GM12865 (cell line): ENCODE results near the gene IFITM5.
"Not testable (repeated sequence)": the region's sequence is repeated elsewhere in the genome, so short reads cannot be mapped to it uniquely, and the experiment has no call there.

ENCODE experiments used
- DNase-seq: peaks from one replicate; pipeline ENCODE4 v3.0.0; 2010; ENCODE audit warnings: low read depth
- H3K4me3 ChIP-seq: 2 replicates; pipeline ENCODE4 v1.5.1; 2011; ENCODE audit warnings: mild to moderate bottlenecking, low read depth, low read length, control low read depth
- CTCF ChIP-seq: IDR thresholded peaks from 2 replicates; pipeline ENCODE4 v1.5.1; 2011; ENCODE audit warnings: low read length, control low read depth, low read depth, inconsistent platforms; ENCODE audit not compliant: insufficient read depth; ENCODE audit errors: missing control alignments

The IFITM5 gene

DNA sequence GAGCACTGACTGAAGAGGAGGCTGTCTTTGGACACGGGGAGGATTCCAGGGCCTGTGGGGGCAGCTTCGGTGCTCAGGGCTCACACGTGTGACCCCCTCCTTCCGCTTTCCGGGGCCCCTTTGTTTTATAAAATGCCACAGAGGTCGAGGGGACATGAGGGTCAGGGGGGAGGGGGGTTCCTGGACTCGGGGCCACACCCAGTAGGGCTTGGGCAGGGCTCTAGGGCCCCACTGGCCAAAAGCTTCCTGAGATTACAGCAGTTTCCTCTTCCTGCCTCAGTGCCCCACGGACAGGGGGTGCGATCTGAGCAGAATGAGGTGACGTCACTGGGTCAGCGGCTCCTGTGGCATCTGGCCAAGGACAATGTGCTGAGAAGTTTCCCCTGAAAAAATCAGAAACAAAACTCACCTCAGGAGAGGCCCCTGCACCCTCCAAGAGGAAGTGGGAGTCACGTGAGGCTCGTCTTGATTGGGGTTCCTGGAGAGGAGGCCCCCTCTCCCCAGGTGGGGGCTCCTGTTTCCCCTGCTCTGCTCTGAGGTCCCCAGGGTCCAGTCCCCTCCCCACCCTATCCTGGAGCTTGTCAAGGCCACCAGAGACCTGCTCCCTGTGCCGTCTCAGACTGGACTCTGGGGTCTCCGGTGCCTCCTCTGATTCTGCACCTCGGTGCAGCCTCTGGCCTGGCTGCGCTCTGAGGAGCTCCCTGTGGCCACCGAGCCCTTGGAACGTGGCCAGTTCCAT, 27.7 kb upstream of the IFITM5 start:
- peak; percentile 94 for DNase-seq
- TF ChIP-seq CTCF: no peak
- peak overlapping the region; percentile 40 for H3K4me3 ChIP-seq

DNA sequence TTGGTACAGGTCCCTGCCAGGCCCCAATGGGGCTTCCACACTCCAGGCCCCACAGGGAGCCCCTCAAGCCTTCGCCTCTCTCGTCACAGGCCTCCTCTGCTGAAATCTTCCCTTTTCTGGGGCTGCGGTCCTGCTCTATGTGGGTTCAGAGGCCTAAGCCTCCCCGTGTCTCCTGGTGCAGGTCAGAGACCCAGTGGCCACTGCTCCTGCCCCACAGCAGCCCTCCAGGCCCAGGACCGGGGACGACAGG, 27.2 kb upstream of the IFITM5 start:
- no peak for TF ChIP-seq CTCF
- DNase-seq: no peak
- peak overlapping the region; percentile 40 for H3K4me3 ChIP-seq

DNA sequence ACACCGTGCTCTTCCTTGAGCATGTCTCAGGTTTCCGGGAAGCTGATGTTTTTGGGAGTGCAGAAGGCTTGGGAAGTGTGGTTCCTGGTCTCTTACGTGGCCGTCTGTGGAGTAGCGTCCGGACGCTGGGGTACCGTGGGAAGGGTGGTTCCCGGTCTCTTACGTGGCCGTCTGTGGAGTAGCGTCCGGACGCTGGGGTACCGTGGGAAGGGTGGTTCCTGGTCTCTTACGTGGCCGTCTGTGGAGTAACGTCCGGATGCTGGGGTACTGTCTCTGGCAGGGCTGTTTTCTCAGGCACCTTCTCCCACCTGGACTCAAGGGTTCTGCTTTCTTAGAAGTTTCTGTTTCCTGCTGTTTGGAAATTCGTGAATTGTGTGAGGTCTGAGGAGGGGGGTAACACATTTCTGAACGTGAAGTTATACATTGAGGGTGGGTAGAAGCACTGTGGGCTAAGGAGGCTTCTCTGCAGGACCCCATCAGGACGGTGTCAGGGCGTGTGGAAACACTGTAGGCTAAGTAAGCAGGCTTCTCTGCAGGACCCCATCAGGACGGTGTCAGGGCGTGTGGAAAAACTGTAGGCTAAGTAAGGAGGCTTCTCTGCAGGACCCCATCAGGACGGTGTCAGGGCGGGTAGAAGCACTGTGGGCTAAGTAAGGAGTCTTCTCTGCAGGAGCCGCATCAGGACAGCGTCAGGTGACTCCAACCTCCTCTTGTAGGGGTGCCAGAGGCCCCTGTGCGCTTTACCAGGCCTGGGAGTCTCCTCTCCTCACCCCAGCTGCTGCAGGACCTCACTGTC, 26.7 kb upstream of the IFITM5 start:
- no peak for DNase-seq
- TF ChIP-seq CTCF: no peak
- peak overlapping the region; percentile 40 for H3K4me3 ChIP-seq

DNA sequence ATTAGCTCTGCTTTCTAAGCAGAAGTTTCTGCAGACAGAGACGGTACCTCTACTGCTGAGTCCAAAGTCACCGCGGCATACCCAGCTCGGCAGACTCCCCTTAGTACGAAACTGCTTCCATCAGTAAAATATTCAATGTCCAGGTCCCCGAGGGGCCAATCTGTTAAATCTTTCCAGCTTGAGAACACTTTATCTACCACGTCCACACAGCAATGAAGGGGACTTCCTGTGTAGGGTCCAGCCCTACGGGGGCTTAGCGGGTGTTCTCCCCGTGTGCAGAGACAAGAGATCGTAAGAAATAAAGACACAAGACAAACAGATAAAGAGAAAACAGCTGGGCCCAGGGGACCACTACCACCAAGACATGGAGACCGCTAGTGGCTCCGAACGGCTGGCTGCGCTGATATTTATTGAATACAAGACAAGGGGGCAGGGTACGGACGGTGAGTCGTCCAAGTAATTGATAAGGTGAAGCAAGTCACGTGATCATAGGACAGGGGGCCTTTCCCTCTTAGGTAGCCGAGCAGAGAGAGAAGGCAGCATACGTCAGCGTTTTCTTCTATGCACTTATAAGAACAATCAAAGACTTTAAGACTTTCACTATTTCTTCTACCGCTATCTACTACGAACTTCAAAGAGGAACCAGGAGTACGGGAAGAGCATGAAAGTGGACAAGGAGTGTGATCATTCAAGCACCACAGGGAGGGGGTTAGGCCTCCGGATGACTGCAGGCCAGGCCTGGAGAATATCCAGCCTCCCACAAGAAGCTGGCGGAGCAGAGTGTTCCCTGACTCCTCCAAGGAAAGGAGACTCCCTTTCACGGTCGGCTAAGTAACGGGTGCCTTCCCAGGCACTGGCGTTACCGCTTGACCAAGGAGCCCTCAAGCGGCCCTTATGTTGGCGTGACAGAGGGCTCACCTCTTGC, 25.5 kb upstream of the IFITM5 start:
- H3K4me3 ChIP-seq, DNase-seq: not testable (repeated sequence)

GRCh38 chr11:324156-324555, 24.8 kb upstream of the IFITM5 start:
- no peak overlapping the region for H3K4me3 ChIP-seq
- no peak for TF ChIP-seq CTCF
- DNase-seq: no peak

GRCh38 chr11:319888-320273, 20.6 kb upstream of the IFITM5 start:
- not testable (repeated sequence) for H3K4me3 ChIP-seq, DNase-seq

DNA sequence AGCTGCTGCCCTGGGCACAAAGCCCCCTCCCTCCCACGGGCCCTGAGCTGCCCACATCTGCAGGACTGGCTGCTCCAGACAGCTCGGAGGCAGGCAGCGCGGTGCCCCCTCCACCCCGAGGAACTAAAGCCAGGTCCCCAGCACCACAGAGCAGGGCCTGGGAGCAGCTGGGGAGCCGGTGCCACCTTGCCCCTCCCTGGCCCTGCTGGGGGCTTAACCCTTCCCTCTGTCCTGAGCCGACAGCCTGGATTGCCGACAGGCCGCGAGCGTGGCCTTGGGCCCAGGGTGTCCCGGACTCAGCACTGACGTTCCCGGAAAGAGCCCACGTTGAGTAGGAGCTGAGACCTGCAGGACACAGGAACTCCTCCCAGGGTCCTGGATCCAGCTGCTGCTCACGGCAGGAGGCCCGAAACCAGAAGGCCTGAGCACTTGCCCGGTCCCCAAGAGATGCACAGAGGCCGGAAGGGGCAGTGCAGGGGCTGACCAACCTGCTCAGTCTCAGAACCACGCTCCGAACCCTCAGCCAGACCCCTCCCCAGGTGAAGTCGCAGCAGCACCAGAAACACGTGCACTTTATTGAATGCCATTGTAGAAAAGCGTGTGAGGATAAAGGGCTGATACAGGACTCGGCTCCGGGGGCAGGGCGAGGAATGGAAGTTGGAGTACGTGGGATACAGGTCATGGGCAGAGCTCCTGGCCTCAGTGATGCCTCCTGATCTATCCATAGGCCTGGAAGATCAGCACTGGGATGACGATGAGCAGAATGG, 20.0 kb upstream of the IFITM5 start:
- peak overlapping the region; percentile 49 for H3K4me3 ChIP-seq
- not testable (repeated sequence) for DNase-seq

DNA sequence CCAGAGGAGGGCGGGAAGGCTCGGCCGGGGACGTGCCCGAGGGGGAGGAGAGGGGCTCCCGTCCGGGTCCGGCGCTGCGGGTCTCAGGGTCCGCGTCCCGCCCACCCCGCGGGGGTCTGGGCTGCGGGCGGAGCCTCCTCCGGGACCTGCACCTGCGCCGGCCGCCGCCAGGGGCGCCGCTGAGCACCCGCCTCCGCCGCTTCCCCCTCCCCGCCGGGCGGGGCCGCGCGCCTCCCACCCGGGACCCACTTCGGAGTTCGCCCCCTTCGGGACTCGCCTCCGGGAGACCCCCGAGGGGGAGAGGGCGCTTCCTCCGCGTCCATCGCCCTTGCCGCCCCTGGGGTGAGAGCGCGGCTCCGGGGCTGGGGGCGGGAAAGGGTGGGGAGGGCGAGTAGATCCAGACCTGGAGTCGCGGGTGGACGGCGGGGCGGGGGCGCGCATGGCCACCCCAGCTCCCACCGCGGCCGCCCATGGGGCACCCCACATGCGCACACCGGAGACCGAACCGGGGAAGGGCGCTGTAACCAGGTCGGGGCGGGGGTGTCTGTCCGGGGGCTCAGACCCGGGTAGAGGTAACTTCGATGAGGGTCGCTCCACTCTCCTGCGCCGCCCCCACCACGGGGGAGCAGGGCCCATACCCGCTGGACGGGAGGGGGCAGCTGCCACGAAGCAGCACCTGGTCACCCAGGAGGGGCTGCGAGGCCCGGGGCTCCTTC, 19.2 kb upstream of the IFITM5 start:
- H3K4me3 ChIP-seq: peak overlapping the region; percentile 49
- not testable (repeated sequence) for DNase-seq

- H3K4me3 ChIP-seq: peak overlapping the region; percentile 27; the same call in 1 of the 2 replicates
- DNase-seq: not testable (repeated sequence)
Observed at GRCh38 chr11:317668-318404, 18.5 kb upstream of the IFITM5 start.
